HL-60 (cell line): ENCODE measurements around the gene DRG1.
A peak's percentile ranks its signal among the peaks of the same experiment; 100 is the strongest.

Experiments used
- DNase-seq, 2 experiments: peaks; one replicate each; pipeline ENCODE4 v3.0.0-alpha.2; 2010 to 2020; ENCODE audit warnings: low read depth in 1 of 2, low spot score in 1 of 2
- H3K27ac ChIP-seq: fragments of 250-450 bp; sonication (Bioruptor Pico); replicated peaks from 2 replicates; pipeline ENCODE4 v1.5.1; 2020; ENCODE audit warnings: mild to moderate bottlenecking, moderate library complexity
- H3K27me3 ChIP-seq: fragments of 250-450 bp; sonication (Bioruptor Pico); 2 replicates; pipeline ENCODE4 v1.5.1; 2021; ENCODE audit warnings: mild to moderate bottlenecking, moderate library complexity; ENCODE audit not compliant: insufficient read depth, poor library complexity, severe bottlenecking
- H3K4me3 ChIP-seq: replicated peaks from 2 replicates; pipeline ENCODE4 v1.5.1; 2011; ENCODE audit warnings: mild to moderate bottlenecking, control low read depth, low read length; ENCODE audit not compliant: insufficient read depth
- GABPA ChIP-seq: IDR thresholded peaks from 2 replicates; pipeline ENCODE4 v1.6.1; 2012; ENCODE audit warnings: low read depth
- POLR2AphosphoS5 ChIP-seq: IDR thresholded peaks from 2 replicates; pipeline ENCODE4 v1.6.1; 2012; ENCODE audit warnings: low read depth
- REST ChIP-seq: IDR thresholded peaks from 2 replicates; pipeline ENCODE4 v1.6.1; 2012; ENCODE audit warnings: low read depth; ENCODE audit not compliant: insufficient replicate concordance
- SPI1 ChIP-seq: IDR thresholded peaks from 2 replicates; pipeline ENCODE4 v1.6.1; 2012; ENCODE audit warnings: low read depth, mild to moderate bottlenecking, borderline replicate concordance
- TF ChIP-seq, protein P1 (sequence below): IDR thresholded peaks from one replicate; pipeline ENCODE4 v1.5.1; 2011; ENCODE audit warnings: low read length, control low read depth, inconsistent platforms; ENCODE audit not compliant: insufficient read depth

The DRG1 gene

DNA sequence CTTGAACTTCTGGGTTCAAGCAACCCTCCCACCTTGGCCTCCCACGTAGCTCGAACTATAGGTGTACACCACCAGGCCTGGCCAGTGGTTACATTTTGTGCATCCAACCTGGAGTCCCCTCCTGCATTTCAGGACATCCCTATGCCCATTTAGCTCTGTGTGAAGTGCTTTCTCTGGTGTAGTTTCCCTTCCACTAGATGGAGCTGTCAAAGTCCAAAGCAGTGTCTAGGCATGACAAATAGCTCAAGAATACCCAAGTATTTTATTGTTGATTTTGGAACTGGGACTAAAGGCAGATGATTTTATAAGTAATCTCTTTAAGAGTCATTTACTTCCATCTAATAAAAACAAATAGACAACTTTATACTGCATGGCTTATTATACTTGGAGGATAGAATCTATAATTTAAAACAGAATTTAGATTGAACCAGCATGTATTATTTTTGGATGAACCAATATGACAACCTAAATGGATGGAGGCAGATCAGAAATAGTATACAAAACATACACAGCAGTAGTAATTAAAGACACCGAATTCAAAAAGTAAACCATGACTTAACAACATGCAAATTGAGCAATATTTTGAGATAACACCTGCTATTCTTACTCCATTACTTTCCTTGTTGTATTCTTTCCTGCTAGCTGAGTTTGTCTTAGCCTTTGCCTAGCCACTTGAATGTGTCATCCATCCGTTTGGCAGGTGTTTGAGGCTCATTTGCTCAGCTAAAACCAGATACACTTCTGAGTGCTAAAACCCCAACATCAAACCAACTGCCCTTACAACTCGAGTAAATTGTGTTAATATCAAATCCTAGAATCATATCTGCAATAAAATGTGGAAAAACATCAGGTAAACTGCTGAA is 52.5 kb downstream of the DRG1 start:
- TF ChIP-seq, protein P1, sequence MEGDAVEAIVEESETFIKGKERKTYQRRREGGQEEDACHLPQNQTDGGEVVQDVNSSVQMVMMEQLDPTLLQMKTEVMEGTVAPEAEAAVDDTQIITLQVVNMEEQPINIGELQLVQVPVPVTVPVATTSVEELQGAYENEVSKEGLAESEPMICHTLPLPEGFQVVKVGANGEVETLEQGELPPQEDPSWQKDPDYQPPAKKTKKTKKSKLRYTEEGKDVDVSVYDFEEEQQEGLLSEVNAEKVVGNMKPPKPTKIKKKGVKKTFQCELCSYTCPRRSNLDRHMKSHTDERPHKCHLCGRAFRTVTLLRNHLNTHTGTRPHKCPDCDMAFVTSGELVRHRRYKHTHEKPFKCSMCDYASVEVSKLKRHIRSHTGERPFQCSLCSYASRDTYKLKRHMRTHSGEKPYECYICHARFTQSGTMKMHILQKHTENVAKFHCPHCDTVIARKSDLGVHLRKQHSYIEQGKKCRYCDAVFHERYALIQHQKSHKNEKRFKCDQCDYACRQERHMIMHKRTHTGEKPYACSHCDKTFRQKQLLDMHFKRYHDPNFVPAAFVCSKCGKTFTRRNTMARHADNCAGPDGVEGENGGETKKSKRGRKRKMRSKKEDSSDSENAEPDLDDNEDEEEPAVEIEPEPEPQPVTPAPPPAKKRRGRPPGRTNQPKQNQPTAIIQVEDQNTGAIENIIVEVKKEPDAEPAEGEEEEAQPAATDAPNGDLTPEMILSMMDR, result peak; percentile 49
- no peak for TF ChIP-seq REST
- TF ChIP-seq GABPA, result no peak
- no peak for TF ChIP-seq POLR2AphosphoS5
- no peak for TF ChIP-seq SPI1
- Histone ChIP-seq H3K27ac (no peak overlapping the region), H3K4me3 (no peak overlapping the region), H3K27me3 (no peaks in the 10 kb centered on the region)
- DNase-seq, result peak in 1 of 2 experiments; percentile 39

GRCh38 chr22:31461699-31462098 is 62.3 kb downstream of the DRG1 start:
- TF ChIP-seq SPI1, result no peak
- TF ChIP-seq, protein P1, result no peak
- TF ChIP-seq POLR2AphosphoS5, result no peak
- no peak for TF ChIP-seq REST
- no peaks in the 10 kb centered on the region for H3K27me3 ChIP-seq
- H3K4me3 ChIP-seq, result no peak overlapping the region
- no peak overlapping the region for H3K27ac ChIP-seq
- DNase-seq, result no peak

- DNase-seq, result no peak
- TF ChIP-seq REST (no peak), GABPA (no peak)
- TF ChIP-seq, protein P1, result no peak
- Histone ChIP-seq H3K27ac (no peak overlapping the region), H3K4me3 (no peak overlapping the region), H3K27me3 (no peaks in the 10 kb centered on the region)
Observed at GRCh38 chr22:31465307-31465706, 65.9 kb downstream of the DRG1 start.
